HG02798 (cell line): Measurements from ENCODE around the gene SKAP1.
"Not testable (repeated sequence)": the region's sequence is repeated elsewhere in the genome, so short reads cannot be mapped to it uniquely, and the experiment has no call there.

Source experiments
- ATAC-seq: cut with Tn5 transposase; IDR thresholded peaks from one replicate; pipeline ENCODE4 v1.9.1; 2021; ENCODE audit warnings: mild to moderate bottlenecking; ENCODE audit not compliant: unreplicated experiment, poor library complexity

Gene SKAP1

DNA sequence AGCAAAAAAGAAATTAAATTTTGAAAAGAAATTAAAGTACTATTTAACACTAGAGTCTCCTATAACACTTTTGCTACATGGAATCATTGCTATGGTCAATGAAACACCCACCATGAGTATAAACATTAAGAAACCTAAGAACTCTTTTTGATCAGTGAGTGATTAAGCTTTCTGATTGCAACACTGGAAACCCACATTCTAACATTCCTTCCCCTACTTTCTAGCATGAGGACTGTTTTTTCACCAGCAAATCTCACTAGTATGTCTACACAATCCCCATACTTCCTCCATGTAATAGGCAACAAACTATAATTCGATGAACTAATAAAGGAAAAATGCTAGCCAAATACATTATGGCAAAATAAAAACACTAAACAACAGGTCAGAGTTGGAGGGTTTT, 54.7 kb downstream of the SKAP1 start:
- no peak for ATAC-seq

DNA sequence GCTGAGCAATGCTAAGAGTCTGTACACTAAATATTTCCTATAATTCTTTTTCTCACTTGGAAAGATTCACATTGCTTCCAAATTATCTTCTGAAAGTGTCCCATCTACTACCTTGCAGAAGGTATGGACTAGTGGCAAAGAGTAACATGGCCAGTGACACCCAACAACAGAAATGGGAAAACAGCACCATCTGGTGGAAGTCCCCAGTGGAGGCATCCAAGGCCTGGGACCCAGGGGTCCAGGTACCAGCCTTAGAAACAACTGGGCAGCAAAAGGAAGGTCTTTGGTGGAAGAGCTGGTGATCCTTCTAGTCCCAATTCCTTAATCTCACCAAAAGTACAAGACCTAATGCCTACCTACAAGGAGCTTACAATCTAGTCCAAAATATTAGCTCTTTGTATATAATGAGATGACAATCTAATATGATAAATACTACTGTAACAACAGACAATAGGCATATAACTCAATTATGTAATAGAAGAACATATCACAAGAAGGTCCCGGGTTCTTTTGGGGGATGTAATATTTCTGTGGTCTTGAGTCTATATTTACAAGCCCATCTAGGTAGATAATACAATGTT, 55.3 kb downstream of the SKAP1 start:
- no peak for ATAC-seq

DNA sequence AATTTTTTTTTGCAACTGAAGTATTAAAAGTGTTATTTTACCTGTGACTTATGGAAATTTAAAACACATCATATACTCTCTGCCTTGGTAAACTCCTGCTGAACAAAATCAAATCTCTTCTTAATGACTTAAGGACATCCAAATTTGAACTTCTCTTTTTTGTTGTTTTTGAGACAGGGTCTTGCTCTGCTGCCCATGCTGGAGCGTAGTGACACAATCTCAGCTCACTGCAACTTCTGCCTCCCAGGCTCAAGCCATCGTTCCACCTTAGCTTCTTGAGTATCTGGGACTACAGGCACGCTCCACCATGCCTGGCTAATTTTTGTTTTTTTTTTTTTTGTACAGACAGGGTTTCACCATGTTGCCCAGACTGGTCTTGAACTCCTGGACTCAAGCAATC, 56.1 kb downstream of the SKAP1 start:
- no peak for ATAC-seq

DNA sequence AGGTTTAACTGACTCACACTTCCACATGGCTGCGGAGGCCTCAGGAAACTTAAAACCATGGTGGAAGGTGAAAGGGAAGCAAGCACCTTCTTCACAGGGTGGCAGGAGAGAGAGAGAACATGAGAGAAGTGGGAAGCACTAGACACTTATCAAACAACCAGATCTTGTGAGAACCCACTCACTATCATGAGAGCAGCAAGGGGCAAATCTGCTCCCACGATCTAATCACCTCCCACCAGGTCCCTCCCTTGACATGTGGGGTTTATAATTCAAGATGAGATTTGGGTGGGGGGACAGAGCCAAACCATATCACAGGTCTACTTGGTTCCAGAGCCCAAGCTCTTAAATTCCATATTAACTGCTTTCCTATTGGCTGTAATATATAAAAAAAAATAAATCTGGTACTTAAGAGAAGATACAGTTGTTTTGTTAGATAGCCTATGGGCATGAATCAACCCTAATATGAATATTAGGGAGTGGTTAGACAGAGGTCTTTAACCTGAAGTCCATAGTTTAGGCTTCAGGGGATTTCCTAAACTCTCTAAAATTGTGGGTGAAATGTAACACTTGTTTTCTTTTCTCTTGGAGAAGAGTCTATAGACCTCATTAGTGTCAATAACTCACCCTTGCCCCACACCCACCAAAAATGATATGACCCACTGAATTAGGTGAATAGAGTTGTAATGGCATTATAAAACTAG, 56.7 kb downstream of the SKAP1 start:
- ATAC-seq = no peak

DNA sequence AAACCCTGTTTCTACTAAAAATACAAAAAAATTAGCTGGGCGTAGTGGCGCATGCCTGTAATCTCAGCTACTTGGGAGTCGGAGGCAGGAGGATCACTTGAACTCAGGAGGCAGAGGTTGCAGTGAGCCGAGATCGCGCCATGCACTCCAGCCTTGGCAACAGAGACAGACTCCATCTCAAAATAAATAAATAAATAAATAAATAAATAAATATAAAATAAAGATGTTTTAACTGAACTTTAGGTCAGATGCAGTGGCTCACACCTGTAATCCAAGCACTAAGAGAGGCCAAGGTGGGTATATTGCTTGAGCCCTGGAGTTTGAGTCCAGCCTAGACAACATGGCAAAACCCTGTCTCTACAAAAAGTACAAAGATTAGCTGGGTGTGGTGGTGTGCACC, 61.0 kb downstream of the SKAP1 start:
- ATAC-seq = not testable (repeated sequence)

DNA sequence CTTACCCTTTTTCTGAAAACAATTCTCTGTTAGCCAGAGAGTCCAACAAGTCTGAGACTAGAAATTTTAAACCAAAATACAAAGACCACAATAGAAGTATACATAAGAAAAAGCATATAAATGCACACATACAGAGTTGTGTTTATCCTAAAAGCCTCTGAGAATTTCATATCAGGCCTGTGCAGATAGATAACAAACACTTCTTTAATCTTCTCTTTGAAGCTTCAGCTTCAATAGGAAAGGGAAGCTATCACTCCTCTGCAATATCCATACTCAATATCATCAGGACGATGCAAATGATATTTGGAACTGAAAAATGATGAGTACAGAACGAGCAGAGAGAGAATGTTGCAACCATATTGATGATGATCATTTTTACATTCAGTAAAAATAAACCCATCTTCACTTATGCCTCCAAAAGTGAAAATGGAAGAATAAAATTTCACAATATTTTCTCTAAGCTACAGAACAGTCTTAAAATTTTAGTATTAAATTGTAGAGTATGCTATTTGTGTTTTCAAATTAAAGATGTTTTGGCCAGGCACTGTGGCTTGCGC, 61.6 kb downstream of the SKAP1 start:
- no peak for ATAC-seq

DNA sequence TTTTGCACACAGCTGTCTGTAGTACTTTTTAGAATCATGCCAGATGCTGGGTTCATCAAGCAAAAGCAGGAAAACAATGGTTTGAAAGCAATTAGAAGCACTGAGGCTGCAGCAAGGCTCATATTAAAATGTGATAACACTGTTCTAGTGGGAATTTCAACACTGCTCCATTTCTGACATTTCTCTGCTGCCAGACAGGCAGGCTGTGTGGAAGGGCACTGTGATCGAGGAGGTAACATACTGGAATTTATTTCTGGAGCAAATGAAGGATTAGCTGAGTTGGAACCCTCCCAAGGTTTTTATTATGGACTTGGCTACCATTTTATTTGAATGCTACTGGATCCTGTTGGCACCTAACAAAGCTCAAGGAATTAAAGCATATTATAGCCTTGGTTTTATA, 66.9 kb downstream of the SKAP1 start:
- no peak for ATAC-seq

DNA sequence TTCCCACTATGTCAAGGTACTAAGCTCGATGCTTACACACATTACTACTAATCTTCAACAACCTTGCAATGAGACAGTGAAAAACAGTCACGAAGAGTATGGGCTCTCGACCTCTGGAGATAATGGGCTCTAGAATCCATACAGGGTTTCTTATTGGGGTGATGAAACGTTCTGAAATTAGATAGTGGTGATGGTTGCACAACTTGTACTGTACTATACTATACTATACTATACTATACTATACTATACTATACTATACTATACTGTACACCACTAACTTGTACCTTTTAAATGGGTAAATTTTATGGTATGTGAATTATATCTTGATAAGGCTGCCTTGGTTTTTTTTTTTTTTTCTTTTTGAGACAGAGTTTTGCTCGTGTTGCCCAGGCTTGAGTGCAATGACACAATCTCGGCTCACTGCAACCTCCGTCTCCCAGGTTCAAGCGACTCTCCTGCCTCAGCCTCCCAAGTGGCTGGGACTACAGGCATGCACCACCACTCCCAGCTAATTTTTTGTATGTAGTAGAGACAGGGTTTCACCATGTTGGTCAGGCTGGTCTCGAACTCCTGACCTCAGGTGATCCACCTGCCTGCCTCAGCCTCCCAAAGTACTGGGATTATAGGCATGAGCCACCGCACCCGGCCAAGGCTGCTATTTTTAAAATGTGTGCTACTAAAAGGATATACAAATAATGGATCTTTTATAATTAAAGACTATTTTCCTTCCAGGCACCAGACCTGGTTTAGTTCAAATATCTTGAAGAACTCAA, 69.0 kb downstream of the SKAP1 start:
- not testable (repeated sequence) for ATAC-seq

DNA sequence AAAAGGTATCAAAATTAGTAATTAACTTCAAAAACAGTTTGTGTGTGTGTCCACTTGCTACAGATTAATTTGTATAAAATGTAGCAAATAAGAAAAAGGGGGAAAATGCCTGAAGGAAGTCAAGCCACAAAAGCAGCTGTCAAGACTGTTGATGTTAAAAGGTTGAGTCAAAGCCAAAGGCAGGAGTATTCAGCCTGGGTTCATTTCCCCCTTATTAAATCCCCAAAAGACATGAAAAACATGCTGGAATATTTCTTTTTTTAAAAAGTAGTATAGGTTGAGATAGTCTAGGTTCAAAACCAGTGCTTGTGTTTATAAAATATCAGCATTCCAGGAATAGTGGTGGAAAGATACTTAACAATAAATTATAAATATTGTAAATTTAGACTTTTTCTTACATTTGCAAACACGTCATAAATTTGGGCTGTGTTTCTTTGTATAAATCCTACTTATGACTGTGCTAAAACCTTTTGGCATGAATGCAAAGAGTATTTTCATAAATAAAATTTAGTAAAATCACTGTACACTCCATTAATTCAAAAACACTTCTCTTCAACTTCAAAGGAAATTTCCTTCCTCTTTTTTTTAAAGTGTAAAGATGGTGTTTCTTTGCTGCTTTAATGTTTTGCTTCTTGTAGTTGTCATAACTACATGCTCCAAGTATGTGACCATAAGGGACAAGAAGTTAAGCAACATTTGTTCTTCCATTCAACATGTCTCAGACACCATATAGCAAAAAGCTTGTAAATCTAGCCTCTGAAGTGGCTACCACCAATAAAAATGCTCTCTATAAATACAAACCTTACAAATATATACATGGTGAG, 72.0 kb downstream of the SKAP1 start:
- ATAC-seq = no peak

DNA sequence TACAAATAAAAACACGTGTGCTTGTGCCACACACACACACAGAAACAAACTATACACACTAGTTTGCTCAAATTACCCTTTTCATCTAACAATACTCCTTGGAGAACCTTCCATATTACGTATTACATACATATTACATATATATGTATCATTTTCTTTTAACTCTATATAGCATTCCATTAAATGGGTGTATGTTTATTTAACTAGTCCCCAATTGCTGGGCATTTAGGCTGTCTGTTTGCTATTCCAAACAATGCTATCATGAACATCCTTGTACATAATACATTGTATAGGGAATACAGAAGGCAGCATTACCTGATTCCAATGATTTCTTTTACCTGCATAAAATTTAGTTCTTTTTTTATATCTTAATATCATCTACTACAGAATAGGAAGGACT, 73.1 kb downstream of the SKAP1 start:
- ATAC-seq = no peak

DNA sequence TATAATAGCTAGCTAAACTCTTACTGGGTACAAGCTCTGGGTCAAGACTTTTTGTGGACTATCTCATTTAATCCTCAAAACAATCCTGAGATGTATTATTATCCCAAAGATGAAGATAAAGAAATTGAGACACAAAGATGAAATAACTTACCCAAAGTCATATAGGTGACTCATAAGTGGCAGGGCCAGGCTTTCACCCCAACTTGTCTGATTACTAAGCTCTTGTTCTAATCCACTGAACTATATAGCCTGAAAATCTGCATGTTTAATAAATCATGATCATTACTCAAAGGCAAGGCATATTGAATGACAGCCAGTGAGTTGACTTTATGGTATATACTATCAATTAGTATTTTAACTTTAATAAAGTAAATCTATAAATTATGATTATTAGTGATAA, 77.4 kb downstream of the SKAP1 start:
- no peak for ATAC-seq

DNA sequence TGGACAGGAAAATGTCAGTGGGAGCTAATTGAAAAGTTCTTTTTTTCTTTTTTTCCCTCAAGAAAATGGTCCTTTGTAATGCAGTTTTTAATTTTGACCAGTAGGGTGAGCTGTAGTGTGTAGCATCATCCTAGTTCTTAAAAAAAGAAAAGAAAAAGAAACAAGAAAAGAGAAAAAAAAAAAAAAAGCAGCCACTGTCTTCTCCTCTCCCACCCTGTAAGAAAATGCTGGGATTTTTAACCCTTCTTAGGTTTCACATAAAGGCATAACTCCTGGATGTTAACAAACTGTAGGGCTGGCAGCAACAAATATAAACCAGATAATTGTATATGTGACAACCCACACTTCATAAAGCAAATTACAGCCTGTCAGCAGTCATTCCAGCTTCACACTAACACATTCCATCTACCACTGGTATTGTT, 78.1 kb downstream of the SKAP1 start:
- no peak for ATAC-seq

DNA sequence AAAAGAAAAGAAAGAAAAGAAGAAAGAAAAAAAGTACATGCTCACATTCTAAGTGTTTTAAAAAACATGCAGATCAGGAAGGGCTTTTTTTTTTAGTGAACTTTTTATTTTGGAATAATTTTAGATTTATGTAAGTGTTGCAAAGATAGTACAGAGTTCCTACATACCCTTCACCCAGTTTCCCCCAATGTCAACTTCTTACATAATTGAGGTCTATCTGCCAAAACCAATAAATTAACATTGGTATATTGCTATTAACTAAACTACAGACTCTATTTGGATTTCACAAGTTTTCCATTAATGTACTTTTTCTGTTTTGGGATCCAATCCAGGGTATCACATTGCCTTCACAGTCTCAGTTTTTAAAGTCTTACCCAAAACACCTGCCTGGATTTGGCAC, 81.7 kb downstream of the SKAP1 start:
- no peak for ATAC-seq

DNA sequence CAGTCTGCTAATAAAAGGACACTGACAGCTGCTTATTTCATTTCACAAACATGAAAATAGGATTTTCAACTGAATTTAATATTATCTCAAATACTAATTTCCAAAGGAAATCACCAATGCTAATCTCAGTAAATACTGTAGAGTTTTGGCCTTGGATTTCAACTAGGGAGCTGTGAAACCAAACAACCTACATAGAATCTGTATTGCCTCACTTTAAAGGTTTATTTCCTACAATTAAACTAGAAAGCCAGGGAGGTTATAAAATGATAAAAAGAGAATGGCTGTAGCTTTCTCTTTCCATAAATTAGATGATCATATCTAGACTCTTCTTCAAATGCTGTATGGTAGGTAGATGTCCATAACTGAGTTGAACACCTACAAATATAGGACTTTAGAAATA, 82.8 kb downstream of the SKAP1 start:
- ATAC-seq = no peak

DNA sequence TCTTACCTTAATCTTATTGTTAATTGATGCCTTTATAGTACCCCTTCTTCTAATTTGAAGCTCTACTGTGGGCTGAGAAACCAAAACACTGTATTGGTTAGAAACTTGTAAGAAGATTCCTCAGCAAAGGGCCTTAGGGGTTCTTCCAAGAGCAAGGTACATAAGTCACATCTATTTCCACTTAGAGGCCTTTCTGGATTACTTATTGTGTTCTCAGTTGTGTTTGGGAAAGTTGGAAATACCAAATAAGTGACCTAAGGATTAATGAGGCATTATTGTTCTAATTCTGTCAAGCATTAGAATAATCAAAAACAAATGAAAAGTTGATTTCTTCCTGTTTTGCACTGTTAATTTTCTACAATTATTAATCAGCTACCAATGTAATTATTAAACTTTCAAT, 85.8 kb downstream of the SKAP1 start:
- ATAC-seq = no peak

DNA sequence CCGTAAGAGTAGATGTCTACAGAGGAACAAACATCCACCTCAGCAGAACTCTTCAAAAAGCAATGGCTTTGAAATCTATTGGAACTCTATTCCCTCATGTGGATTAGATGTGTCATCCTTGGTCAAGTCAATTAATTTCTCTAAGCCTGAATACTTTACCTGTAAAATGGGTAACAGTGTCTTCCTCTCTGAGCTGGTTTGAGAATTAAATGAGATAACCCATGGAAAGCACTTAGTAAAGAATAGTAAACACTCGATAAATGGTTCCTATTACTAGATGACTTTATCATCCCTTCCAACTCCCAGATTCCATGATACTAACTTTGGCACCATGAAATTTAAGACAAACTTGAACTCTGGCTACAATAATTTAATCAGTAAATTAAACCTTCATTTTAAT, 89.1 kb downstream of the SKAP1 start:
- ATAC-seq = no peak

DNA sequence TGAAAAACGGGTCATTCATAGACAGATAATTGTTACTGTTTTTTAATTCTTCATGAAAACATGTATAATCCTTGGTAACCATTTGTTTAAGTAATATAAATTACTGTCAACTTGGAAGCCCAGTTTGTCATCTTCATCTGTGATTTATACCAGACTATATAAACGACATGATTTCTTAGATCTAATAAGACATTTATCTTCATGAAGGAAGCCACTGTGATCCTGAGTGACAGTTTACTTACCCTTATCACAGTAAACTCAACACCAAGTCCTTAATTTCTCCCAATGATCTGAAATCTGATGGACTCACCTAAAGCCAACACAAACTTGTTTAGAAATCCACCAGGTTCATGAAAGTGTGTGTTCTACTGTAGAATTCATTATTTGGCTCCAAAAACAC, 91.3 kb downstream of the SKAP1 start:
- ATAC-seq = no peak

DNA sequence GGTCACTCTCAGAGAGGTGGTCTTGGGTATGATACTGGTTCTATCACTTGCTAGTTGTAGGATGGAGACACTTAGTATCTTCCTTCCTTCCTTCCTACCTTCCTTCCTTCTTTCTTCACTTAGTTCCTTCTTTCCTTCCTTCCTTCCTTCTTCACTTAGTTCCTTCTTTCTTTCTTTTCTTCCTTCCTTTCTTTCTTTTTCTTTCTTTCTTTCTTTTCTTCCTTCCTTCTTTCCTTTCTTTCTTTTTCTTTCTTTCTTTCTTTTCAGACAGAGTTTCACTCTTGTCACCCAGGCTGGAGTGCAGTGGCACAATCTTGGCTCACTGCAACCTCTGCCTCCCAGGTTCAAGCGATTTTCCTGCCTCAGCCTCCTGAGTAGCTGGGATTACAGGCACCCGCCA, 92.1 kb downstream of the SKAP1 start:
- not testable (repeated sequence) for ATAC-seq

DNA sequence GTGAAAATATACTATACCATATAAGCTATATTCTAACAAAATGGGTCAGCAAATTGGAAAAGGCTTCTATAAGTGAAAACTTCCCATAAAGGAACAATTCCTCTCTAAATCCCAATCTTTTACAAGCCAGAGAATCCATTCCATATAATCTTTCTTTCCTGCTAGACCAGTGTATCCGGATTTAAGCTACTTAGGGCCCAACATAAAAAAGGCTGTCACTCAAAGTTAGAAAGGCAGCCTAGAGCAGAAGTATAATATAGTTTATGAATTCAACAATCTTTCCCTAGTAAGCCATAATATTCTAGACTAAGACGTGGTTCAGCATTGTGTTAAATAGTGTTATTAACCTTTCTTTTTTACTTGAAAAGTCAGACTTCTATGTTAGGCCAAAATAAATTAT, 93.0 kb downstream of the SKAP1 start:
- no peak for ATAC-seq

DNA sequence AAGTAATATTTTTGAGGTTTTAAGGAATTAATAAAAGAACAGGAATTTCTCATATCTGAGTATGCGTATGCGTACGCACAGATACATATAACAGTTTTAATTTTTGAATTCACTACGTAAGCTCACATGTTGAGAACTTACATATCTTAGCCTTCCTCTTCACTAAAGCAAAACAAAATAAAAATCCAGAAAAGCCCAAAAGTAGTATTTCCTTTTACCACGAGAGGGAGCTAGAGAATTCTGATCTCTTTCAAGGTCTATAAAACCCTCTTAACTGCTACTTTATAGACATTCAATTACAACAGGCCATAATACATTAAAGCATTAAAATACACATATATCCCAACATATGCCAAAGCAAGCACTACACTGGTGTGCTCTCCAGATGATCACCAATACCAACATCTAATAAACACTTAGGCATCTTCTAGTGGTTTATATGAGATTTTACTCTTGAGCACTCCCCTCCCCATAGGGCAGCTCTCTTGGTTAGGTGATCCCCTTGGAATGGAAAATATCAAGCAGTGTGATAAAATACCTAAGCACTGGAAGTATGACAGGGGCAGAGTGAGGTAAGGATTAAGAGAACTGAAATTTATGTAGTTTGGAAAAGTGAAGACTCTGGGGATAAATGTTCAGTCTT, 94.0 kb downstream of the SKAP1 start:
- ATAC-seq = no peak
